K562 (cell line): ENCODE data around the gene AGBL1. TPM values are rescaled to one million over a fixed set of nuclear protein-coding genes. Genes with fewer than 3 reads are reported as not detected.

ENCODE experiments used
- ATAC-seq: fragments of 200-7000 bp; cut with Tn5 transposase; 3 replicates; pipeline ENCODE4 v1.9.1; 2020; ENCODE audit warnings: moderate library complexity
- BruUV-seq: library from RNA; stranded (reverse); fragments of 400-500 nt; replicated peaks from 2 replicates; lab custom pipeline; 2021; lab: Mats Ljungman, UMichigan
- CTCF ChIA-PET: fragments of 300-600 bp; formaldehyde crosslinking; extraction: SDS; loops from one replicate; lab custom pipeline; 2021; ENCODE audit warnings: low intra/inter-chr PET ratio; lab: Yijun Ruan, JAX
- POLR2A ChIA-PET: fragments of 300-600, 350-650 bp; sonication (Branson Sonifier 250); formaldehyde crosslinking; extraction: SDS; loops from one replicate; lab custom pipeline; 2021; ENCODE audit warnings: antibody characterized with exemption, inconsistent platforms; lab: Yijun Ruan, JAX
- DNase-seq, 4 experiments: peaks; one replicate each; pipeline versions ENCODE4 v3.0.0 to v3.0.0-alpha.2; 2011 to 2018; ENCODE audit warnings: low spot score in 3 of 4, mixed read lengths in 3 of 4; ENCODE audit errors: extremely low read depth in 1 of 4
- FAIRE-seq: peaks from 2 replicates; lab custom pipeline; 2011; peaks lifted over from hg19 to GRCh38; lab: Jason Lieb, UNC
- H2AFZ ChIP-seq: 2 replicates; pipeline ENCODE4 v1.6.0; 2011; ENCODE audit warnings: low read depth, low read length, control low read depth, inconsistent platforms
- H3K27ac ChIP-seq: fragments of 200-600 bp; 3 replicates; pipeline ENCODE4 v1.8.0; 2011; ENCODE audit warnings: low read depth, mild to moderate bottlenecking, control low read depth, inconsistent platforms, low read length, moderate library complexity, mixed read lengths; ENCODE audit errors: extremely low read depth
- H3K27me3 ChIP-seq, 2 experiments: fragments of 300-600 bp in 1 of 2; 2 replicates in 1 of 2; 3 replicates in 1 of 2; pipeline versions ENCODE4 v1.6.0 to v1.8.0; 2011; ENCODE audit warnings: inconsistent platforms in 2 of 2, low read length in 2 of 2, mild to moderate bottlenecking in 1 of 2, mixed read lengths in 1 of 2, moderate library complexity in 1 of 2; ENCODE audit not compliant: control insufficient read depth in 2 of 2, insufficient read depth in 2 of 2
- H3K36me3 ChIP-seq: fragments of 300-600 bp; 3 replicates; pipeline ENCODE4 v1.8.0; 2011; ENCODE audit warnings: mild to moderate bottlenecking, low read length, inconsistent platforms; ENCODE audit not compliant: control insufficient read depth, insufficient read depth
- H3K4me1 ChIP-seq, 2 experiments: fragments of 200-600 bp in 1 of 2; replicated peaks in 1 of 2; 2 replicates in 1 of 2; 3 replicates in 1 of 2; pipeline versions ENCODE4 v1.5.1 to v1.8.0; 2011; ENCODE audit warnings: inconsistent platforms in 2 of 2, low read length in 2 of 2, mild to moderate bottlenecking in 1 of 2, mixed read lengths in 1 of 2, moderate library complexity in 1 of 2; ENCODE audit not compliant: control insufficient read depth in 2 of 2, insufficient read depth in 2 of 2
- H3K4me2 ChIP-seq: 2 replicates; pipeline ENCODE4 v1.6.1; 2011; ENCODE audit warnings: low read length, control low read depth, inconsistent platforms, mixed read lengths; ENCODE audit not compliant: insufficient read depth
- H3K4me3 ChIP-seq: fragments of 200-600 bp; sonication (generic), shearing (Covaris generic); 2 replicates; pipeline ENCODE4 v1.5.1; 2016; ENCODE audit warnings: control low read depth, inconsistent platforms
- H3K79me2 ChIP-seq: fragments of 200-600 bp; 3 replicates; pipeline ENCODE4 v1.8.0; 2011; ENCODE audit warnings: low read length, inconsistent platforms; ENCODE audit not compliant: control insufficient read depth, insufficient read depth
- H3K9ac ChIP-seq, 2 experiments: 2 replicates each; pipeline versions ENCODE4 v1.6.0 to v1.6.1; 2011; ENCODE audit warnings: low read depth in 2 of 2, low read length in 2 of 2, control low read depth in 1 of 2, inconsistent platforms in 1 of 2, mild to moderate bottlenecking in 1 of 2, mixed read lengths in 1 of 2; ENCODE audit not compliant: insufficient read depth in 1 of 2
- H3K9me1 ChIP-seq: one replicate; pipeline ENCODE4 v1.6.0; 2011; ENCODE audit warnings: inconsistent platforms, mild to moderate bottlenecking, low read length, moderate library complexity; ENCODE audit not compliant: control insufficient read depth, insufficient read depth
- H3K9me3 ChIP-seq: replicated peaks from 2 replicates; pipeline ENCODE4 v1.5.1; 2011; ENCODE audit warnings: low read depth, low read length, inconsistent platforms; ENCODE audit not compliant: control insufficient read depth, insufficient read depth
- H4K20me1 ChIP-seq: replicated peaks from 2 replicates; pipeline ENCODE4 v1.6.1; 2011; ENCODE audit warnings: low read length, inconsistent platforms, mixed read lengths; ENCODE audit not compliant: control insufficient read depth, insufficient read depth
- CEBPG ChIP-seq, 3 experiments: fragments of 200-800 bp in 1 of 3; sonication (Bioruptor generic) in 1 of 3; sonication (generic) in 1 of 3; formaldehyde crosslinking in 1 of 3; IDR thresholded peaks in 2 of 3; conservative IDR thresholded peaks in 1 of 3; 2 replicates each; pipeline versions ENCODE4 v1.6.1 to v1.8.0; 2016 to 2022; ENCODE audit warnings: missing compliant biosample characterization in 2 of 3, missing genetic modification characterization in 2 of 3, mild to moderate bottlenecking in 1 of 3, missing genetic modification reagents in 1 of 3
- HDAC3 ChIP-seq: fragments of 450-650 bp; IDR thresholded peaks from 2 replicates; pipeline ENCODE4 v1.6.1; 2018; ENCODE audit warnings: borderline replicate concordance, mild to moderate bottlenecking, moderate library complexity; ENCODE audit not compliant: partially characterized antibody
- LEF1 ChIP-seq: fragments of 450-650 bp; IDR thresholded peaks from 2 replicates; pipeline ENCODE4 v1.6.1; 2016; ENCODE audit warnings: mild to moderate bottlenecking
- MCM5 ChIP-seq: fragments of 450-650 bp; IDR thresholded peaks from 2 replicates; pipeline ENCODE4 v1.6.1; 2016; ENCODE audit warnings: low read depth
- MCM7 ChIP-seq, 2 experiments: fragments of 450-650 bp; IDR thresholded peaks; 2 replicates each; pipeline ENCODE4 v1.6.1; 2016 to 2018
- MIER1 ChIP-seq: fragments of 450-650 bp; IDR thresholded peaks from 2 replicates; pipeline ENCODE4 v1.6.1; 2016; ENCODE audit warnings: antibody characterized with exemption, mild to moderate bottlenecking, low read depth
- NCOA1 ChIP-seq: fragments of 450-650 bp; IDR thresholded peaks from 2 replicates; pipeline ENCODE4 v1.6.1; 2016; ENCODE audit warnings: low read depth
- RBM15 ChIP-seq: fragments of 200-400 bp; formaldehyde crosslinking; IDR thresholded peaks from 2 replicates; pipeline ENCODE4 v1.6.1; 2018; ENCODE audit warnings: mild to moderate bottlenecking, low read length, moderate library complexity; ENCODE audit not compliant: insufficient read depth
- SAFB2 ChIP-seq: fragments of 200-400 bp; formaldehyde crosslinking; IDR thresholded peaks from 2 replicates; pipeline ENCODE4 v1.6.1; 2018; ENCODE audit warnings: borderline replicate concordance, low read length, low read depth, moderate library complexity; ENCODE audit not compliant: severe bottlenecking
- ZNF121 ChIP-seq: sonication (generic); formaldehyde crosslinking; conservative IDR thresholded peaks from 2 replicates; pipeline ENCODE4 v1.8.0; 2022; ENCODE audit warnings: missing genetic modification reagents
- ZNF586 ChIP-seq: fragments of 450-650 bp; formaldehyde crosslinking; conservative IDR thresholded peaks from 2 replicates; pipeline ENCODE4 v1.4.0; 2020; ENCODE audit warnings: mild to moderate bottlenecking, moderate library complexity
- ZNF668 ChIP-seq: fragments of 250-450 bp; sonication (Bioruptor Pico); IDR thresholded peaks from 2 replicates; pipeline ENCODE4 v1.8.0; 2022; ENCODE audit warnings: mild to moderate bottlenecking, inconsistent platforms
- WGBS: fragments of 100-300 bp; shearing (Covaris generic); methylation state at CpG from one replicate; pipeline ENCODE4 v1.1.6; 2016; ENCODE audit warnings: low coverage, mixed read lengths; ENCODE audit not compliant: insufficient coverage; ENCODE audit errors: missing lambda C conversion rate; 5-methylcytosine and 5-hydroxymethylcytosine counted together
- in situ Hi-C: fragments of 300-500 bp; cut with MboI; formaldehyde crosslinking; loops from 4 replicates; pipeline ENCODE4 v1.15.0; 2018; ENCODE audit warnings: inconsistent platforms, mixed read lengths
- intact Hi-C: fragments of 100-400 bp; cut with micrococcal nuclease; formaldehyde crosslinking; loops from 2 replicates; pipeline ENCODE4 v1.14.2; 2022
- polyA plus RNA-seq, 8 experiments: library from polyadenylated mRNA; depleted of rRNA in 4 of 8; stranded (reverse) in 5 of 8; unstranded in 3 of 8; fragments of >200 nt; fragmentation: Nextera tagmentation in 2 of 8; fragmentation: Illumina TruSeq in 1 of 8; extraction: Ambion mirVana in 2 of 8; extraction: Trizol in 1 of 8; gene quantifications; 2 replicates each; pipeline versions ENCODE4 v1.2.1 to v1.2.3, GENCODE V29; 2011 to 2014; ENCODE audit warnings: inconsistent platforms in 1 of 8, missing spikeins in 1 of 8
- total RNA-seq, 7 experiments: library from RNA; depleted of rRNA in 6 of 7; stranded (reverse); fragments of >200 nt in 6 of 7; fragmentation: Illumina TruSeq in 2 of 7; extraction: Trizol in 2 of 7; gene quantifications; 2 replicates each; pipeline versions ENCODE4 v1.2.1 to v1.2.3, GENCODE V29; 2011 to 2021; ENCODE audit warnings: low replicate concordance in 1 of 7
- TF ChIP-seq, protein P1 (sequence below): fragments of 450-650 bp; formaldehyde crosslinking; IDR thresholded peaks from 2 replicates; pipeline ENCODE4 v1.4.0; 2020; ENCODE audit warnings: mild to moderate bottlenecking, moderate library complexity

Gene AGBL1
- total and polyA plus RNA-seq, 9 of the 15 experiments (the other 6 are each of a cell fraction or from before 2014, with no cell fraction given), result not detected

DNA sequence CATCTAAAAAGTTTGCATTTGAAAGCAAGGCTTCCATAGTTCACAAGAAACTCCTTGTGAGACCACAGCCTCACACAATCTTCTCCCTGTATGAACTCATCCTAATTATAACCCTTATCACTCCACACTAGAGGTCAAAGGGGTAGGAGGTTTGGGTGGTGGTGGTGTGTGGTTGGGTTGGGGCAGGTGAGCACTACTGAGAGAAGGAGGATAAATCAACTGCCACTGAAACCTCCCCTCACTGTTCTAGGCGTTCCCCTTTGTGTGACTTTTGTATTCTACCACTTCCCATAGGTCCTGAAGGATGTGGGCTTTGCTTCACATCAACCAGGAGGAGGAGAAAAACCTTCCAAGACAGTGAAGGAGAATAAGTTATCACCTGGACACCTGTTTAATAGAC, 6.4 kb upstream of the AGBL1 start:
- no TSS peak for BruUV-seq
- no peaks in the 10 kb centered on the region for H3K9me1 ChIP-seq
- 8% methylated on average over 1 of the region's 1 CpG for WGBS
- no peaks in the 10 kb centered on the region for H3K79me2 ChIP-seq
- H3K36me3 ChIP-seq, result no peaks in the 10 kb centered on the region
- no peaks in the 10 kb centered on the region for H3K4me1 ChIP-seq
- no peak for TF ChIP-seq ZNF121 (CRISPR knock-in tag)
- no peak for TF ChIP-seq ZNF668 (CRISPR knock-in tag)
- TF ChIP-seq MIER1, result no peak
- H3K9ac ChIP-seq, result no peak overlapping the region
- H3K27me3 ChIP-seq, result no peaks in the 10 kb centered on the region
- no peak overlapping the region for H3K4me3 ChIP-seq
- no peak for DNase-seq
- no peaks in the 10 kb centered on the region for H3K9me3 ChIP-seq
- FAIRE-seq, result no peak
- no peak overlapping the region for H3K4me2 ChIP-seq
- intact Hi-C loops, result no loop called here
- CTCF ChIA-PET, result no interaction called here
- in situ Hi-C loops, result no loop called here
- no peak for ATAC-seq
- H3K27ac ChIP-seq, result no peak overlapping the region
- no peak overlapping the region for H2AFZ ChIP-seq
- POLR2A ChIA-PET, result no interaction called here
- H4K20me1 ChIP-seq, result no peaks in the 10 kb centered on the region

DNA sequence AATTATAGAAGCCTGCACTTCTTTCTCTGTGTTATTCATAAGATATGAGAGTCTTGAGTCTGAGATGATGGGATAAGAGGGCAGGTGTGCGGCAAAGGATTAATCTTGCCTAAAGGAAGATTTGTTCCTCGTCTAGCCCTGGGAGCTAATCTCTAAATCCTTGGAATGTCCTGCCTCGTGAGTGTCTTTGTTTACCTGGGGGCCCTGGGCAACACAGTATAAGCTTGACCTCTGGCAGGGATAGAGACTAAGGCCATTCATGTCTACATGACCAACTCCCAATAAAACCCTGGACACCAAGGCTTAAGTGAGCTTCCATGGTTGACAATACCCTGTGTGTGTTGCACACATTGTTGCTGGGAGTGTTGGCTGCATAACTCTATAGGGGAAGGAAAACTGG, 3.2 kb upstream of the AGBL1 start:
- no peaks in the 10 kb centered on the region for H3K27me3 ChIP-seq
- FAIRE-seq, result no peak

More for the DNA sequence above, 3.2 kb upstream of the AGBL1 start:
- no peak overlapping the region for H3K4me2 ChIP-seq
- H3K4me1 ChIP-seq, result no peaks in the 10 kb centered on the region
- no peak overlapping the region for H2AFZ ChIP-seq
- no peaks in the 10 kb centered on the region for H4K20me1 ChIP-seq
- no peaks in the 10 kb centered on the region for H3K36me3 ChIP-seq
- no peaks in the 10 kb centered on the region for H3K79me2 ChIP-seq
- H3K27ac ChIP-seq, result no peak overlapping the region
- no peak overlapping the region for H3K9ac ChIP-seq
- ChIA-PET CTCF (no interaction called here), POLR2A (no interaction called here)
- DNase-seq (no peak), ATAC-seq (no peak)
- no peak for TF ChIP-seq HDAC3
- TF ChIP-seq MCM7 (IDR thresholded peaks at IDR 0.05), result no peak
- no peak for TF ChIP-seq SAFB2
- TF ChIP-seq MCM5, result no peak
- TF ChIP-seq, protein P1, sequence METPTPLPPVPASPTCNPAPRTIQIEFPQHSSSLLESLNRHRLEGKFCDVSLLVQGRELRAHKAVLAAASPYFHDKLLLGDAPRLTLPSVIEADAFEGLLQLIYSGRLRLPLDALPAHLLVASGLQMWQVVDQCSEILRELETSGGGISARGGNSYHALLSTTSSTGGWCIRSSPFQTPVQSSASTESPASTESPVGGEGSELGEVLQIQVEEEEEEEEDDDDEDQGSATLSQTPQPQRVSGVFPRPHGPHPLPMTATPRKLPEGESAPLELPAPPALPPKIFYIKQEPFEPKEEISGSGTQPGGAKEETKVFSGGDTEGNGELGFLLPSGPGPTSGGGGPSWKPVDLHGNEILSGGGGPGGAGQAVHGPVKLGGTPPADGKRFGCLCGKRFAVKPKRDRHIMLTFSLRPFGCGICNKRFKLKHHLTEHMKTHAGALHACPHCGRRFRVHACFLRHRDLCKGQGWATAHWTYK (CRISPR knock-in tag), result no peak
- no peak for TF ChIP-seq LEF1
- TF ChIP-seq NCOA1, result no peak
- no peak for TF ChIP-seq CEBPG (CRISPR knock-in tag; IDR thresholded peaks at IDR 0.05)
- no peak for TF ChIP-seq CEBPG (tag; conservative IDR thresholded peaks at IDR 0.05 in 1 of 2, IDR thresholded peaks at IDR 0.05 in 1 of 2)
- TF ChIP-seq RBM15, result no peak
- no peak for TF ChIP-seq ZNF586 (CRISPR knock-in tag)
- in situ Hi-C loops, result no loop called here
- H3K9me1 ChIP-seq, result no peaks in the 10 kb centered on the region
- WGBS, result 0% methylated on average over 3 of the region's 3 CpGs
- BruUV-seq, result no TSS peak
- H3K9me3 ChIP-seq, result no peaks in the 10 kb centered on the region
- no peak overlapping the region for H3K4me3 ChIP-seq
- intact Hi-C loops, result no loop called here
